Upper lobe of left lung (tissue), 6 donors: ENCODE data around the gene PIP. TPM values are rescaled to one million over a fixed set of nuclear protein-coding genes. Genes with fewer than 3 reads are reported as not detected.
"Not testable (repeated sequence)": the region's sequence is repeated elsewhere in the genome, so short reads cannot be mapped to it uniquely, and the experiment has no call there.

ENCODE experiments used
- ATAC-seq, 2 donors: fragments of 200-7000 bp; cut with Tn5 transposase; one replicate each; pipeline ENCODE4 v1.9.1; 2022; ENCODE audit warnings: mild to moderate bottlenecking in 2 of 2, moderate library complexity in 2 of 2; ENCODE audit not compliant: low FRiP score in 2 of 2
- DNase-seq, 2 donors: peaks; one replicate each; pipeline ENCODE4 v3.0.0-alpha.2; 2019 to 2020
- H3K27ac ChIP-seq, 4 donors: fragments of 200-600 bp; sonication (generic); one replicate each; pipeline ENCODE4 v1.5.1; 2016 to 2019
- H3K27me3 ChIP-seq, 4 donors: fragments of 200-600 bp; sonication (generic); one replicate each; pipeline ENCODE4 v1.5.1; 2017 to 2019
- H3K36me3 ChIP-seq, 4 donors: fragments of 200-600 bp; sonication (generic); one replicate each; pipeline ENCODE4 v1.5.1; 2016 to 2019
- H3K4me1 ChIP-seq, 4 donors: fragments of 200-600 bp; sonication (generic); one replicate each; pipeline ENCODE4 v1.5.1; 2018 to 2019
- H3K4me3 ChIP-seq, 4 donors: fragments of 200-600 bp; sonication (generic); one replicate each; pipeline ENCODE4 v1.5.1; 2017 to 2019; ENCODE audit warnings: mild to moderate bottlenecking in 2 of 4, moderate library complexity in 1 of 4
- H3K9me3 ChIP-seq, 4 donors: fragments of 200-600 bp; sonication (generic); one replicate each; pipeline ENCODE4 v1.5.1; 2018 to 2019
- CTCF ChIP-seq, 6 experiments: fragments of 450-650 bp in 4 of 6; fragments of 200-600 bp in 2 of 6; sonication (generic) in 2 of 6; IDR thresholded peaks; one replicate each; pipeline ENCODE4 v1.5.1; 2016 to 2019; ENCODE audit warnings: antibody characterized with exemption in 6 of 6
- EP300 ChIP-seq, 4 donors: sonication (generic); formaldehyde crosslinking; IDR thresholded peaks; one replicate each; pipeline ENCODE4 v1.5.1; 2017; ENCODE audit warnings: antibody characterized with exemption in 4 of 4, control low read depth in 2 of 4
- POLR2A ChIP-seq, 4 donors: fragments of 450-650 bp; IDR thresholded peaks; one replicate each; pipeline ENCODE4 v1.5.1; 2016 to 2017; ENCODE audit warnings: antibody characterized with exemption in 4 of 4, mild to moderate bottlenecking in 2 of 4
- POLR2AphosphoS5 ChIP-seq, 2 donors: sonication (generic); formaldehyde crosslinking; IDR thresholded peaks; one replicate each; pipeline ENCODE4 v1.5.1; 2017; ENCODE audit warnings: antibody characterized with exemption in 2 of 2
- WGBS, 2 donors: methylation state at CpG; one replicate each; pipeline ENCODE4 v1.1.5; 2017 to 2018; 5-methylcytosine and 5-hydroxymethylcytosine counted together
- total RNA-seq, 6 donors: library from RNA; depleted of rRNA in 4 of 6; stranded (reverse); fragments of >200 nt in 4 of 6; gene quantifications; one replicate each; pipeline versions ENCODE4 v1.1.0 to v1.2.1, GENCODE V29; 2016 to 2021
- donor health status: DM: no; HTN: no; CAD: no; lungs with moderate emphysema.
- donor health status: DM: no; HTN: yes; CAD: no; lungs with severe emphysema.

Gene PIP
- 10 to 100 TPM in 1 of 6 donors, under 1 TPM in 1, not detected in 4; 0.77 to 23.0 TPM for total RNA-seq

- no peak within 1 kb of the TSS for H3K27ac ChIP-seq
- DNase-seq = no peak
- no peaks in the 10 kb centered on the region for H3K36me3 ChIP-seq
- H3K9me3 ChIP-seq = no peaks in the 10 kb centered on the region
- TF ChIP-seq EP300 (IDR thresholded peaks at IDR 0.05) = no peak
- no peak for TF ChIP-seq POLR2A (IDR thresholded peaks at IDR 0.05)
- no peak for TF ChIP-seq CTCF (IDR thresholded peaks at IDR 0.05)
- TF ChIP-seq POLR2AphosphoS5 (IDR thresholded peaks at IDR 0.05) = no peak
- no peak for ATAC-seq
- WGBS, 2 donors = 41 to 48% methylated on average over 4 of the region's 4 CpGs
- no peaks in the 10 kb centered on the region for H3K27me3 ChIP-seq
- H3K4me3 ChIP-seq = no peak within 1 kb of the TSS
- no peaks in the 10 kb centered on the region for H3K4me1 ChIP-seq
Observed at GRCh38 chr7:143131781-143132180, at the start of gene PIP. PIP (plus strand) TSS chr7:143132077; CDS start chr7:143132117, 40 bp downstream.

- H3K27ac ChIP-seq = no peak overlapping the region
- no peak for ATAC-seq
- H3K4me3 ChIP-seq = no peak overlapping the region
- TF ChIP-seq POLR2A (IDR thresholded peaks at IDR 0.05) = no peak
- no peak for TF ChIP-seq CTCF (IDR thresholded peaks at IDR 0.05)
- no peak for TF ChIP-seq POLR2AphosphoS5 (IDR thresholded peaks at IDR 0.05)
- no peak for TF ChIP-seq EP300 (IDR thresholded peaks at IDR 0.05)
- WGBS, 2 donors = 36 to 65% methylated on average over 1 of the region's 1 CpG
- no peak for DNase-seq
- H3K36me3 ChIP-seq = no peaks in the 10 kb centered on the region
- no peaks in the 10 kb centered on the region for H3K4me1 ChIP-seq
- H3K27me3 ChIP-seq = no peaks in the 10 kb centered on the region
- no peaks in the 10 kb centered on the region for H3K9me3 ChIP-seq
Observed at GRCh38 chr7:143085109-143085508, 46.8 kb upstream of the PIP start.

- not testable (repeated sequence) for H3K27ac ChIP-seq, ATAC-seq, H3K4me1 ChIP-seq, H3K9me3 ChIP-seq, H3K27me3 ChIP-seq, H3K4me3 ChIP-seq, H3K36me3 ChIP-seq, DNase-seq
- WGBS, 2 donors = 85 to 87% methylated on average over 3 of the region's 3 CpGs
Observed at GRCh38 chr7:143085610-143086009, 46.3 kb upstream of the PIP start.

GRCh38 chr7:143088549-143089231 is 43.2 kb upstream of the PIP start:
- ATAC-seq, H3K27me3 ChIP-seq, H3K9me3 ChIP-seq, H3K27ac ChIP-seq, H3K36me3 ChIP-seq, H3K4me1 ChIP-seq, H3K4me3 ChIP-seq: not testable (repeated sequence)
- peak in 1 of 2 donors; percentile 22 for DNase-seq
- 89 to 90% methylated on average over 9 to 16 of the region's 16 CpGs for WGBS, 2 donors

GRCh38 chr7:143096146-143096545 is 35.7 kb upstream of the PIP start:
- H3K36me3 ChIP-seq = no peaks in the 10 kb centered on the region
- H3K27me3 ChIP-seq = no peaks in the 10 kb centered on the region
- no peaks in the 10 kb centered on the region for H3K4me1 ChIP-seq
- 75 to 79% methylated on average over 2 of the region's 2 CpGs for WGBS, 2 donors
- H3K9me3 ChIP-seq = peaks cover 3 to 15% (median 11%) of the 10 kb centered on the region in 4 donors
- H3K27ac ChIP-seq = no peak overlapping the region
- DNase-seq (no peak), ATAC-seq (no peak)
- no peak for TF ChIP-seq EP300 (IDR thresholded peaks at IDR 0.05)
- TF ChIP-seq POLR2A (IDR thresholded peaks at IDR 0.05) = no peak
- no peak for TF ChIP-seq POLR2AphosphoS5 (IDR thresholded peaks at IDR 0.05)
- TF ChIP-seq CTCF (IDR thresholded peaks at IDR 0.05) = no peak
- no peak overlapping the region for H3K4me3 ChIP-seq

GRCh38 chr7:143099579-143099978 is 32.3 kb upstream of the PIP start:
- not testable (repeated sequence) for H3K27me3 ChIP-seq, H3K27ac ChIP-seq, H3K4me1 ChIP-seq, ATAC-seq, H3K4me3 ChIP-seq, H3K36me3 ChIP-seq, DNase-seq
- 78 to 95% methylated on average over 1 of the region's 1 CpG for WGBS, 2 donors
- peaks cover 3 to 15% (median 11%) of the 10 kb centered on the region in 4 donors for H3K9me3 ChIP-seq
